Activated gamma-delta T cell treated with Interleukin-2 at 50 U/mL for 16 hours (primary cell): ENCODE results near the gene AVEN.
"Not testable (repeated sequence)": the region's sequence is repeated elsewhere in the genome, so short reads cannot be mapped to it uniquely, and the experiment has no call there.

Source experiments
- DNase-seq: peaks from one replicate; pipeline ENCODE4 v3.0.0-alpha.2; 2020

The AVEN gene, protein sequence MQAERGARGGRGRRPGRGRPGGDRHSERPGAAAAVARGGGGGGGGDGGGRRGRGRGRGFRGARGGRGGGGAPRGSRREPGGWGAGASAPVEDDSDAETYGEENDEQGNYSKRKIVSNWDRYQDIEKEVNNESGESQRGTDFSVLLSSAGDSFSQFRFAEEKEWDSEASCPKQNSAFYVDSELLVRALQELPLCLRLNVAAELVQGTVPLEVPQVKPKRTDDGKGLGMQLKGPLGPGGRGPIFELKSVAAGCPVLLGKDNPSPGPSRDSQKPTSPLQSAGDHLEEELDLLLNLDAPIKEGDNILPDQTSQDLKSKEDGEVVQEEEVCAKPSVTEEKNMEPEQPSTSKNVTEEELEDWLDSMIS

DNA sequence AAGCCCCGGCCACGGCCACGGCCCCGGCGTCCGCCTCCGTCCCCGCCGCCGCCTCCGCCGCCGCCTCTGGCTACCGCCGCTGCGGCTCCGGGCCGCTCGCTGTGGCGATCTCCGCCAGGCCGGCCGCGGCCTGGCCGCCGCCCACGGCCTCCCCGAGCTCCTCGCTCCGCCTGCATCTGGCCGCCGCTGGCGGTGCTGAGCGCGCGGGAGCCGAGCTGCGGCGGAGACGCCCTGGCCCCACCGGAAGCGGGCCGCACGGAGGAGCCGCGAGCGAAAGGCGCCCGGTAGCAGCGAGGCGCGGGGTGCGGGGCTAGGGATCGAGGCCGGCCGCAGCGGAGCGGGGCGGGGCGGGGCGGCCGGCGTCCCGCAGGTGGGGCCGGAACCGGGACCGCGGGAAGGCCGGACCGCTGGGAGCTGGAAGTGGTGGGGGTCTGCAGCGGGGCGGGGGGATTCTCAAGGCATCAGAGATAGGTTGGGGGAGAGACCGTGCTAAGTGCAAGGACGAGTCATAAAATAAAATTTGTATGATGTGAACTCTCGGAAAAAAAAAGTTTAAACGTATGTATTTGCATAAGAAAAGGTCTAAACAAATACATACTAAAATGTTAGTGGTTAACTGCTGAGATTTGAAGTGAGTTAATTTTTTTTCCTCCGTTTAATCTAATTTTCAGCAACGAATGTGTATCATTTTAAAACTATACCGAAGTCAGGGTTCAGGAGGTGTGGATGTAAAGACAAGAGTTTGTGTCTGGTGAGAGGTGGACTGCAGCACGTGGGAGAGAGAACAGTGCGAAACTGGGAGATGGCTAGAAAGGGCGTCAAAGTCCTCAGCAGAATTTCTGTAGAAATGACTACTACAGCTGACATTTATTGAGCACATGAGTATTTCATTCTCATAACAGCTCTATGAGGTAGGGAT lies at the start of gene AVEN:
AVEN (minus strand) TSS at position 334 of the 919 bp plus-strand sequence; CDS start at position 176, 158 bp downstream.
- peak; percentile 49 for DNase-seq

DNA sequence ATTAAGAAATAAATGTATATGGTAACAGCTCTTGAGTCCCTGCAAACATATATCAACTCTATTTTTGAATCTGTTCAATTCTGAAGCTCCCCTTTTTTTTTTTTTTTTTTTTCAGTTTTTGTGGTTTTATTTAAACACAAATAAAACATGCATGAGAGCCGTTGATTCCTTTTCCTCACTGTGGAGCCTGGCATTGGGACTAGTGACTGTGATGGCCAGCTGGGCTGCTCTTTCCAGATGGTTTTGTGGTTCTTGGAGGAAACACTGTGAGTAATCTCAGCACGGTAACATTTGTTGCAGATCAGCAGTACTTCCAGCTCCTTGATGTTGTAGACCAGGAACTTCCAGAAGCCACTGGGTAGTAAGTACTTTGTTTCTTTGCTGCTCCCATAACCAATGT lies 46.7 kb upstream of the AVEN start:
- DNase-seq: no peak

DNA sequence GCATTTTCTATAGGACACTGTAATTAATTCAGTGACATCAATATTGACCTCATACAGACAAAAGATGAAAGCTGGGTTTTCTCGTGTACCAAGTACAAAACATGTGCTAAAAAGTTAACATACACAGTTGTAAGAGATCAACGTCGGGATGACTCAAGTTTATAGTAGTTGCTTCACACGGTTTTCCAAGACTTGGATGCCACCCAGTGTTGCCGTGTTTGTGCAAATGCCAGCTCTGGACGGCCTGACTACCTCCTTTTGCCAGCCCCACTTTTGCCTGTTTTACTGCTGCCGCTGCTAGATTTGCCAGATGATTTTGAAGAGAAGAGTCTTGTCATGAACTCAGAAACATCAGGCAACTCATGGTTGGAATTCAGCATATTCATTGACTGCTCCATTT lies 45.1 kb upstream of the AVEN start:
- DNase-seq: no peak

DNA sequence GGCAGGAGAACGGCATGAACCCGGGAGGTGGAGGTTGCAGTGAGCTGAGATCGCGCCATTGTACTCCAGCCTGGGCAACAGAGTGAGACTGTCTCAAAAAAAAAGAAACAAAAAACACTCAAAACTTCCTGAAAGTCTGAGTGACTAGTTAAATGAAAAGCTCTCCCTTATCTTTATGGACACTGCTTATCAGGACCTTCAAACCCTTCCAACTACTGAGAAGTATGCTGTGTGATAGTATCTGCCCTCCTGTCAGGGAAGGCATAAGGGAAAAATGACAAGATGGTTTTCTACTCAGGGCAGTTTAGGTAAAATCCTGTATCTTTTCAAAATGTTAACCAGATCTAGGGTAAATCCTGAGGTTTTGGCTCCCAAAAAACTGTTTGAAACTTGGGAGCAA lies 40.9 kb upstream of the AVEN start:
- DNase-seq: no peak

DNA sequence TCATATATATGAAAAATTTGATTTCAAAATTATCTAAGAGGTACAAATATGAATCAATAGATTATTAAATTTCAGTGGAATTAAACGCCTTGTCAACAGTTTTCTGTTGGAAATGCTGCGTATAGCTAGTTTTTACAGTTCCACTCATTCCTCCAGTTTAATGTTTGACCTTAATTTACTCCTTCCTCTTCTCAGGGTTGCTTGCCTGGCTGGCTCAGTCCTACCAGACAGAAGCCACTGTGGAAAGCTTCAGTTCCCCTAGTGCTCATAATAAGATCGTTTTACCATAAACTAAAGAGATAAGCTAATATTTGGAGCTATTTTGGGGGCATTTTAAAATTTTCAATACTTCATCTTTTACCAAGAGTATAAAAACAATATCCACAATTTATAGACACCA lies 39.9 kb upstream of the AVEN start:
- no peak for DNase-seq

DNA sequence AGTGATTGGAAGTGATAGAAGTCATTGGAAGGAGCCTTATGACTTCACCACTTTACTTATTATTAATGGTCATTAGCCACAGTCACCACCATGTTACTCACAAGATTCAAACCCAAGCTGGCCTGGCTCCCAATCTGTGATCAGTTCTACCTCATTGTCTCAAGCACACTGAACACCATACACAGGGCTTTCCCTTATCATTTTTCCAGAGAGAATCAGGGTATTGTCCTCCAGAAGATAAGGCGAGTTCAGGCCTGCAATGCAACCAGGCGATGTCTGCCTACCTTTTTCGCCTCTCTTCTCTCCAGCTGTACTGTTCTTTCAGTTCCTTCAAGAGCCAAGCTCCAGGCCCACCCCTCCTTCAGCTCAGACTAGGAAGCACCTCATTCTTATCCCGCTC lies 37.8 kb upstream of the AVEN start:
- DNase-seq: no peak

DNA sequence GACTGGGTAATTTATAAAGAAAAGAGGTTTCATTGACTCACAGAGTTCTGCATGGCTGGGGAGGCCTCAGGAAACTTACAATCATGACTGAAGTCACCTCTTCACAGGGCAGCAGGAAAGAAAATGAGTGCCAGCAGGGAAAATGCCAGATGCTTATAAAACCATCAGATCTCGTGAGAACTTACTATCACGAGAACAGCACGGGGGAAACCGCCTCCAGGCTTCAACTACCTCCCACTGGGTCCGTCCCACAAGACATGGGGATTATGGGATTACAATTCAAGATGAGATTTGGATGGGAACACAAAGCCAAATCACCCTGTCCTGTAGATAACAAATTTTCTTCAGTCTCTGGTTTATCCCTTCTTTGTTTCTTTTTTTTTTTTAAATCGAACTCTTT lies 31.0 kb upstream of the AVEN start:
- no peak for DNase-seq

DNA sequence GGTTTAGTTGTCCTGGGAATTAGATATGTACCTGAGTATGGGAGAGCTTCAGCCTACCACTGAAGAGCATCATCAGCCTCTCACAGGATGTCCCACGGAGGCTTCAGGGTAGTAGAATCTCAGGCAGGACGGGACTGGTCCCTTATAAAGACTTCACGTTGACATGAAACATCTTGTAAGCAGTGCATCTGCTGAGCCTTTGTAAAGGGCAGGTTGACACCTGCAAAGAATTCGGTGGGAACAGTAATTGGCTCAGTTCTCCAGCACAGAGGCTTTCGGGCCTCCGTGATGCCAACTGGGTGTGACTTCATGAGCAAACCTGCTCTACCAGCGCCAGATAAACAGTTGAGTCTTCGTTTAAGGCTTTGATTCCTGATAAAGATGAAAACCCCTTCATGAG lies 26.9 kb upstream of the AVEN start:
- DNase-seq: no peak

DNA sequence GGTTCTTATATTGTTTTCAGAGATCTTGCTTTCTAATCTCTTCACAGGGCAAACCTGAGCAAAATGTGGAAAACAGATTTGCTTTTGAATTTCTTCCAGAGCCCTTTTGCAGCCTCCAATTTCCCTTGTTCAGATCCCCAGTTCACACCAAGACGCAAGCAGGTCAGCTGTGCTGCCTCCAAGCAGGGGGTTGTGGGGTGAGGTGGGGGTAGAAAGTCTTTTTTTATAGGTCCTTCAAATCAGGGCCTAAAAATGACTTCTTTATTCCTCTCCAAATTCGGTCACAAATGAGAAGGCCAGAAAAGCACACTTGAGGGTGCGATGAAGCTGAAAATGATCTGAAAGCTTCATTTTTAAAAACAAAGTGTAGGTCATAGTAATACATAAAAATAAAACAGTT lies 26.3 kb upstream of the AVEN start:
- no peak for DNase-seq

DNA sequence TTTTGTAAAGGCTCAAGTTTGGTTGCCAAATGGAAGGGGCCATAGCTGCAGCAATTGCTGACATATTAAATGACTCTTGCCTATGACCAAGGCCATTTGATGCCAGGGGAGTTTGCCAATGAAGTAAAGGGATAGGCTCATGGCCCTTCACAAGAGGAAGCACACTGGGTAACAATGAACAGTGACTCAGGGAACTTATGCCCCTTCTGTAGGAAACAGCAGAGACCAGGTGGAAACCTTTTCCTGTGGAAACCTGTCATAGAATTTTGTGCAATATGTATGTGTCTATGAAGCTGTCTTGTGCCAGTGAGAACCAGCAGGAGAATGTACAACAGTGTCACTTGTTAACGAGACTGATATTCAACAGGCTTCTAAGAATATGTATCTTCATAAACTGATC lies 25.4 kb upstream of the AVEN start:
- no peak for DNase-seq

DNA sequence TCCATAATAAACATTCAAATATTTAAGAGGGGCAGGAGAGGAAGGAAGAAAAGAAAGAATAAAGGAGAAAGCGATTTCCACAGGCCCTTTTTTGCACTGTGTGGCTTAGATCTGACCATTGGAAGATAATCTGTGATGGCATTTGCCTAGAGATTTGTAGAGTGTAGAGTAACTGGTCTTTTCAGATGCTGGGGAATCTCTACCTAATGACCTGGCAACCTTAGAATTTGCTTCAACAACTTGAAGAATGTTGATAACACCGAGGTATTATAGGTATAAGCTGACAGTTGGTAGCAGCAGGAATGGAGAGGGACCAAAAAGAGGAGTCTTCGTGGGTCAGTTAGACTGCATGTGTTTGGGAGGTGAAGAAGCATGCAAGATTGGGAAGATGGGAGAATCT lies 20.9 kb upstream of the AVEN start:
- DNase-seq: no peak

DNA sequence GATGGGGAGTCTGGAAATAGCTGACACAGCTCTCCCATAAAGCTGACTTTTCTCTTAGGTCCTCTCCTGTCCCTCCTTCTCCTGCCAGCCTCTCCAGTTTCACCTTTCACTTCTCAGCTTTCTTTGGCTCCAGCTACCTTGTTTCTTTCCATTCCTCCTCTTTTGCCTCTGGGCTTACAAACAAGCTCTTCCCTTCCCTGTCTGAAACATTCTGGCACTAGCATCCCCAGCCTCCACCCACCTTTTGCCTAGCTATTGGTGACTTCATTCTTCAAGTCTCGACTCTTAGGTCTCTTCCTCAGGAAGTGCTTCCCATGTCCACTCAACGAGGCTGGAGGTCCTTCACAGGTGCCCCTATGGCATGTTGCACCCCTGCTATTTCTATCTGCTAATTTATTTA lies 20.5 kb upstream of the AVEN start:
- DNase-seq: no peak

DNA sequence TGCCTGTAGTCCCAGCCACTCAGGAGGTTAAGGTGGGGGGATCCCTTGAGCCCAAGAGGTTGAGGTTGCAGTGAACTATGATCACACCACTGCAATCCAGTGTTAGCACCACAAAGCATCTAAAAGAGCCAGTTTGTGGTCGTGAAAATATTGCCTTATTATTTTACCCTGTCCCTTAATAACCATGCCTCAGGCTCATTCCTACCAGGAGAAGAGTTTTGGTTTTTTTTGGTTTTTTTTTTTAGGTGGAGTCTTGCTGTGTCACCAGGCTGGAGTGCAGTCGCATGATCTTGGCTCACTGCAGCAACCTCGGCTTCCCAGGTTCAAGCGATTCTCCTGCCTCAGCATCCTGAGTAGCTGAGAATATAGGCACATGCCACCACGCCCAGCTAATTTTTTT lies 17.9 kb upstream of the AVEN start:
- DNase-seq: no peak

DNA sequence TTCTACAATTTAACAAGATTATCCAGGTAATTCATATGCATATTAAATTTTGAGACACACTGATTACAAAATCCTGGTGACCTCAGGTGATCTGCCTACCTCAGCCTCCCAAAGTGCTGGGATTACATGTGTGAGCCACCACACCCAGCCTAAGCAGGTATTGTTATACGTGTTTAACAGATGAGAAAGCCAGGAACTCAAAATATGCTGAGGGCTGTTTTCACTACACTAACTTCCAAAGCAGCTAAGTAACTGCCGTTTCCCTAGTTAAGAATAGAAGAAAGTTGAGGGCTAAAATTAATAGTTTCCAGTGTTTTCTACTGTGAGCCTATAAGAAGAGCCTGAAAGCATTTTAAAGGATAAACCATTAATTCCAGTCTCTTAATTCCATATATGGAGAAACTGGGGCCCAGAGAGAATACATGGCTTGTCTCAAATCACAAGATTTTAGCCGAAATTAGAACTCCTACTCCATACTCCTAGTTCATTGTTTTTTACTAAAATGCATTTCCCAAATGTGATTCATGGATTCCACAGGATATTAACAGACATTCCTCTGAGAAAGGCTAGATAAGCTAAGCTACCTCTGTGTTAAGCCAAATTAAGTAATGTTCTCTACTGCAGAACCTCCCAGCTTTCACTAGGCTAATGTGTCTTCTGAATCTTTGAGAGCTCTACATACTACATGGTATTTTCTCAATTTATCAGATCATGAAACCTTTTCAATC lies 17.0 kb upstream of the AVEN start:
- DNase-seq: no peak

DNA sequence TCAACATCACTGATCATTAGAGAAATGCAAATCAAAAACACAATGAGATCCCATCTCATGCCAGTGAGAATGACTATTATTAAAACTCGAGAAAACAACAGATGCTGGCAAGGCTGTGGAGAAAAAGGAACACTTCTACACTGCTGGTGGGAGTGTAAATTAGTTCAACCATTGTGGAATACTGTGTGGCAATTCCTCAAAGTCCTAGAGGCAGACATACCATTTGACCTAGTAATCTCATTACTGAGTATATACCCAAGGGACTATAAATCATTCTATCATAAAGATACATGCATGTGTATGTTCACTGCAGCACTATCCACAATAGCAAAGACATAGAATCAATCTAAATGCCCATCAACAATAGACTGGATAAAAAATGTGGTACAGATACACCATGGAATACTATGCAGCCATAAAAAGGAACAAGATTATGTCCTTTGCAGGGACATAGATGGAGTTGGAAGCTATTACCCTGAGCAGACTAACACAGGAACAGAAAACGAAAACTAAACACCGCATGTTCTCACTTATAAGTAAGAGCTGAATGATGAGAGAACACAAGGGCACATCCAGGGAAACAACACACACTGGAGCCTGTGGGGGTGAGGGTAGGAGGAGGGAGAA lies 15.2 kb upstream of the AVEN start:
- DNase-seq: no peak

DNA sequence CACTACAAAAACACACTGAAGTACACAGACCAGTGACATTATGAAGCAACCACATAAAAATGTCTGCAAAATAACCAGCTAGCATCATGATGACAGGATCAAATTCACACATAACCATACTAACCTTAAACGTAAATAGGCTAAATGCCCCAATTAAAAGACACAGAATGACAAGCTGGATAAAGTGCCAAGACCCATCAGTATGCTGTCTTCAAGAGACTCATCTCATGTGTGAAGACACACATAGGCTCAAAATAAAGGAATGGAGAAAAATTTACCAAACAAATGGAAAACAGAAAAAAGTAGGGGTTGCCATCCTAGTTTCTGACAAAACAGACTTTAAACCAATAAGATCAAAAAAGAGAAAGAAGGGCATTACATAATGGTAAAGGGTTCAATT lies 11.4 kb upstream of the AVEN start:
- not testable (repeated sequence) for DNase-seq

DNA sequence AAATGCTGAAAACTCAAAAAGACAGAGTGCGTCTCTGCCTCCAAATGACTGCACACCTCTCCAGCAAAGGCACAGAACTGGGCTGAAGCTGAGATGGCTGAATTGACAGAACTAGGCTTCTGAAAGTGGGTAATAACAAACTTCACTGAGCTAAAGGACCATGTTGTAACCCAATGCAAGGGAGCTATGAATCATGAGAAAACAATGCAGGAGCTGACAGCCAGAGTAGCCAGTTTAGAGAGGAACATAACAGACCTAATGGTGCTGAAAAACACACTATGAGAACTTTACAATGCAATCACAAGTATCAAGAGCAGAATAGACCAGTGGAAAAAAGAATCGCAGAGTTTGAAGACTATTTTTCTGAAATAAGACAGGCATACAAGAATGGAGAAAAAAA lies 10.1 kb upstream of the AVEN start:
- DNase-seq: no peak

DNA sequence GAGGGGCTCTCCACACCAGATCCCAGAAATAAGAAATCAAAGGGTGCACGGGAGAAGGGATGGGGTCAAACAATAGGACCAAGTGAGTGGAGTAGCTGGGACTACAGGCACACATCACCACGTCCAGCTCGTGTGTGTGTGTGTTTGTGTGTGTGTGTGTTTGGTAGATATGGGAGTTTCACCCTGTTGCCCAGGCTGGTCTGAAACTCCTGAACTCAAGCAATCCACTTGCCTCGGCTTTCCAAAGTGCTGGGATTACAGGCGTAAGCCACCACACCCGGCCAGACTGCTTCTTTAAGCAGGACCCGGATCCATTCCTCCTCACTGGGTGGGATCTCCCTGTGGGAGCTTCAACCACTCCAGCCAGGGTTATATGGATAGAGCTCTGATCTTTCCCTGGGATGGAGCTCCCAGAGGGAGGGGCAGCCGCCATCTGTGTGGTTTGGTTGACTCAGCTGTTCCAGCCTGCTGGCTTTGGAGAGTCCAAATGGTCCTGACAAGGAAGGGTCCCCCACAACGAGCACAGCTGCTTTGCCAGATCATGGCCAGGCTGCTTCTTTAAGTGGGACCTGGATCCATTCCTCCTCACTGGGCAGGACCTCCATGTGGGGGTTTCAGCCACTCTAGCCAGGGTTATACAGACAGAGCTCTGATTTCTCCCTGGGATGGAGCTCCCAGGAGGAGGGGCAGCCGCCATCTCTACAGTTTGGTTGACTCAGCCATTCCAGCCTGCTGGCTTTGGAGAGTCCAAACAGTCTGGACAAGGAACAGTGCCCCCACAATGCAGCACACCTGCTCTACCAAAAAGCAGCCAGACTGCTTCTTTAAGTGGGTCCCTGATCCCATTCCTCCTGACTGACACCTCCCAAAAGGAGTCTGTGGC lies 9.1 kb upstream of the AVEN start:
- no peak for DNase-seq

DNA sequence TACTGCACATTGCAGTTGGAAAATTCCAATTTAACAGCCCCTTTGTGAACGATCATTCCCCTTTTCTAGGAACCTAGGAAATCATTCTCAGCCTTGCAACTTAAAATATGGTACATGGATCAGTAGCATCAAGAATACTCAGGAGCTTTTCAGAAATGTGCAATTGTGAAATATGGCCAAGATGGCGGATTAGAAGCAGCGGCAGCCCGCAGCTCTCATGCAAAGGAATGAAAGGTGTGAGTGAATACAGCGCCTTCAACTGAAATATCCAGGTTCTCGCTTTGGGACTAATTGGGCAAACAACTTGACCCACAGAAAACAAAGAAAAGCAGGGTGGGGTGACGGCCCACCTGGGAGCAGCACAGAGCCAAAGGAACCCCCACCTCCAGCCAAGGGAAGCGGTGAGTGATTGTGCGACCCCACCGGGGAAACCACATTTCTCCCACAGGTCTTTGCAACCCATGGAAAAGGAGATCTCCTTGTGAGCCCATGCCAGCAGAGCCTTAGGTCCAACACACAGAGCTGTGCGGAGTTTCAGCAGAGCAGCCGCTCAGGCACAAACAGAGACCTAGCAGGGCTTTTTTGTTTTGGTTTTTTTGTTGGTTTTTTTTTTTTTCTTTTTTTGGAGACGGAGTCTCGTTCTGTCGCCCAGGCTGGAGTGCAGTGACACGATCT lies 7.6 kb upstream of the AVEN start:
- no peak for DNase-seq

DNA sequence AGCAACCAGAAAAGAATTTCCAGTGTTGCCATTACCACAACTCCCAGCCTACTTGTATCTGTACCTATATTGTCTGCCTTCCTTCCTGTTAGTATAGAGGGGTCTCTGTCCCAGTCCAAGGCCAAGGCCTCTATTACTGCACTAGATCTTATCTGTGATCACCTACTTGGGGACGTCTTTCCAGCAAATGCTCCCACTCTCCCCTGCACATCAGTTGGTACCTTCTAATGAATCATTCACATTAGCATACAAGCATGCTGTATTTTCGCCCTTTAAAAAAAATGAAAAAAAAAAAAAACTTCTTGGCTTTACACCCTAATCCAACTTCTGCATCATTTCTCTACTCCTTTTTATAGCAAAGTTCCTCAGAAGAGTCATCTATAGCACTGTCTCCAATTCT lies 4.8 kb upstream of the AVEN start:
- no peak for DNase-seq

DNA sequence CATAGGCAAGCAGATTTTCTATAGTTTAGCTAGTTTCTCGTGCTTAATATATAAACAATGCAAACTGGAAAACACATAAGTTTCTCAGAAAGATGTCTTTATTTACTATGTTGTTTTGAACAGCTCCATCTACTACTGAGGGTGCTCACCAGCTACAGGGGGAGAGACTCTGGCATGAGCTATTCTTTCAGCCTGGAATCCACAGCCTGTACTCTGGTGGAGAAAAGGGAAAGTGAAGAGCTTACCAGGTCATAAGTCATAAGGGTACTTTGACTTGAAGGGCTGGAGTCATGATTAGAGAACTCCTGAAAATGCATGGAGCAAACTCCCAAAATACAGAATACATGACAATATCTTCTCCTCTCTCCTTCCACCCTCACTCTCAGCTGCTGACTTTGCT lies 4.4 kb upstream of the AVEN start:
- no peak for DNase-seq

DNA sequence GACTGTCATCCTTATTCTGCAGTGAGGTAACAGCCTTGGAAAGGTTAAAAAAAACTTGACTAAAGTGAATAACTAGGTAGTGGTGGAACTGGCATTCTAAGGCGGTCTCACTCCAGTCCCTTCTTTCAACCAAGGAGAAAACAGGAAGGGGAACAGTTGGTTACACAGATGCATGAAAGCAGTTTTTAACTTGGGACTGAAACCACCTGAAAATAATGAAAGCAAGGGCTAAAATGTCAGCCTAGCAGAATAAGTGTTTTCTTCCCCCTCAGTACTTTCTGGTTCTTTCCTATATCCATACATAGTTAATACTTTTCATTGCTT lies 748 bp upstream of the AVEN start:
- DNase-seq: no peak
